ENCODE measurements around the gene ZNF12.
"Not testable (repeated sequence)": the region's sequence is repeated elsewhere in the genome, so short reads cannot be mapped to it uniquely, and the experiment has no call there.

- not testable (repeated sequence) for TF ChIP-seq CTCF (IDR thresholded peaks at IDR 0.05; ENCODE audit: low read depth, low read length); MYC (IDR thresholded peaks at IDR 0.05; ENCODE audit: low read depth, low read length); POLR2A (IDR thresholded peaks at IDR 0.05; ENCODE audit: extremely low read depth, insufficient read length)
Observed at GRCh38 chr7:6738415-6738814, 31.7 kb upstream of the ZNF12 start.
